Vagina (tissue), 2 donors: ENCODE results near the gene ZNF587B. TPM values are rescaled to one million over a fixed set of nuclear protein-coding genes. Genes with fewer than 3 reads are reported as not detected.
"Not testable (repeated sequence)": the region's sequence is repeated elsewhere in the genome, so short reads cannot be mapped to it uniquely, and the experiment has no call there.

Experiments used
- DNase-seq, 2 donors: peaks; one replicate each; pipeline ENCODE4 v3.0.0-alpha.2; 2017; ENCODE audit errors: extremely low spot score in 2 of 2
- H3K27ac ChIP-seq: fragments of 200-600 bp; sonication (generic); one replicate; pipeline ENCODE4 v1.5.1; 2019
- H3K27me3 ChIP-seq: fragments of 200-600 bp; sonication (generic); one replicate; pipeline ENCODE4 v1.5.1; 2019
- H3K36me3 ChIP-seq, 2 donors: fragments of 200-600 bp; sonication (generic); one replicate each; pipeline ENCODE4 v1.5.1; 2017 to 2019
- H3K4me1 ChIP-seq: fragments of 200-600 bp; sonication (generic); one replicate; pipeline ENCODE4 v1.5.1; 2019
- H3K4me3 ChIP-seq, 2 donors: fragments of 200-600 bp; sonication (generic); 1 replicate in 1 of 2; 2 replicates in 1 of 2; pipeline ENCODE4 v1.5.1; 2016 to 2019
- H3K9me3 ChIP-seq: fragments of 200-600 bp; sonication (generic); one replicate; pipeline ENCODE4 v1.5.1; 2019
- POLR2A ChIP-seq, 2 donors: fragments of 450-650 bp; IDR thresholded peaks; one replicate each; pipeline ENCODE4 v1.6.1; 2017; ENCODE audit warnings: antibody characterized with exemption in 2 of 2, mild to moderate bottlenecking in 2 of 2, moderate library complexity in 2 of 2
- POLR2AphosphoS5 ChIP-seq, 2 donors: sonication (generic); formaldehyde crosslinking; IDR thresholded peaks; one replicate each; pipeline ENCODE4 v1.9.0; 2017; ENCODE audit warnings: antibody characterized with exemption in 2 of 2, mild to moderate bottlenecking in 2 of 2, low read depth in 1 of 2; ENCODE audit not compliant: insufficient read depth in 1 of 2
- intact Hi-C: fragments of 100-400 bp; cut with DNase I; formaldehyde crosslinking; loops from one replicate; pipeline ENCODE4 v1.15.1; 2023
- total RNA-seq: library from RNA; depleted of rRNA; stranded (reverse); fragments of >200 nt; gene quantifications from one replicate; pipeline ENCODE4 v1.2.3, GENCODE V29; 2016
- TF ChIP-seq, protein P1 (sequence below), 3 experiments: fragments of 450-650 bp in 2 of 3; fragments of 200-600 bp in 1 of 3; sonication (generic) in 1 of 3; IDR thresholded peaks; one replicate each; pipeline ENCODE4 v1.5.1; 2017 to 2019; ENCODE audit warnings: antibody characterized with exemption in 3 of 3, mild to moderate bottlenecking in 2 of 3, moderate library complexity in 2 of 3

ZNF587B gene
- total RNA-seq, 1 donor from 2014 or later, result 17.9 TPM

GRCh38 chr19:57888107-57888559 is 58.0 kb downstream of the ZNF587B start:
- intact Hi-C loops, result no loop called here
- Histone ChIP-seq H3K4me1 (peaks cover 15% of the 10 kb centered on the region), H3K4me3 (peak overlapping the region; percentile 48 to 55), H3K36me3 (peaks cover 0 to 16% of the 10 kb centered on the region in 2 donors), H3K9me3 (peaks cover 7% of the 10 kb centered on the region), H3K27me3 (no peaks in the 10 kb centered on the region), H3K27ac (no peak overlapping the region)
- no peak for DNase-seq
- TF ChIP-seq, protein P1, sequence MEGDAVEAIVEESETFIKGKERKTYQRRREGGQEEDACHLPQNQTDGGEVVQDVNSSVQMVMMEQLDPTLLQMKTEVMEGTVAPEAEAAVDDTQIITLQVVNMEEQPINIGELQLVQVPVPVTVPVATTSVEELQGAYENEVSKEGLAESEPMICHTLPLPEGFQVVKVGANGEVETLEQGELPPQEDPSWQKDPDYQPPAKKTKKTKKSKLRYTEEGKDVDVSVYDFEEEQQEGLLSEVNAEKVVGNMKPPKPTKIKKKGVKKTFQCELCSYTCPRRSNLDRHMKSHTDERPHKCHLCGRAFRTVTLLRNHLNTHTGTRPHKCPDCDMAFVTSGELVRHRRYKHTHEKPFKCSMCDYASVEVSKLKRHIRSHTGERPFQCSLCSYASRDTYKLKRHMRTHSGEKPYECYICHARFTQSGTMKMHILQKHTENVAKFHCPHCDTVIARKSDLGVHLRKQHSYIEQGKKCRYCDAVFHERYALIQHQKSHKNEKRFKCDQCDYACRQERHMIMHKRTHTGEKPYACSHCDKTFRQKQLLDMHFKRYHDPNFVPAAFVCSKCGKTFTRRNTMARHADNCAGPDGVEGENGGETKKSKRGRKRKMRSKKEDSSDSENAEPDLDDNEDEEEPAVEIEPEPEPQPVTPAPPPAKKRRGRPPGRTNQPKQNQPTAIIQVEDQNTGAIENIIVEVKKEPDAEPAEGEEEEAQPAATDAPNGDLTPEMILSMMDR (IDR thresholded peaks at IDR 0.05), result no peak
- TF ChIP-seq POLR2A (IDR thresholded peaks at IDR 0.05), result no peak
- TF ChIP-seq POLR2AphosphoS5 (IDR thresholded peaks at IDR 0.05; ENCODE audit: insufficient read depth in 1 of 2, low read depth in 1 of 2), result no peak

DNA sequence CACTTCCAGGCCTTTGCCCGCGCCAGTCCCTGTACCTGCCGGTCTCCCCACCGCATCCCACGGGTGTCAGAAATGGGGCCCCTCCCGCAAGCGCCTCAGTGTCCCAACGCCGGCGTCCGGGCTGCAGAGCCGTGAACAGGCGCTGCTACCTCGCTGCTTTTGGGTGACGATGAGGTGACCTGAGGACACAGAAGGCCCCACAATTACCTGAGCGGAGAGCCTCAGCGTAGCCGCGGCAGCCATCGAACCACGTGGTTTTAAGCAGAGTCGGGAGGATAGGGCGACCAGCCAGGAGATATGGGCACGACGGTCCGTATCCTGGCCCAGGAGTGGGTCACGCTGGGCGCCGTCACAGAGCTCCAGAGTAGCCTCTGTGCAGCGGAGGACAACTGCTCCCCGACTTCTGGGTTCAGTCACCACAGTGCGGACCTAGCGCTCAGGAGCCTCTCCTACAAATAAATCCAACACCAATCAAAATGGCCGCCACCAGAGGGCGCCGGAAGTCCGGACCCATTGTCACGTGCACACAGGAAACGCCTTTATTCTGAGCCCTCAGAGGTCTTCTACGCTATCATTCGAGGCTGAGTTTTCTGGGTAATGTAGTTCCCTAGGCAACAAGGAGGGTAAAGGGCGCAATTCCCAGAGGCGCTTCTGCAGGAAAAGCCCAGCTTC is 58.6 kb downstream of the ZNF587B start, which contains the start of gene ZNF814:
TSS of gene ZNF814 (minus strand) at position 478 of the 672 bp plus-strand sequence. CDS start at position 243, 235 bp downstream.
- no peak for DNase-seq
- Histone ChIP-seq H3K4me1 (peaks cover 15% of the 10 kb centered on the region), H3K36me3 (peaks cover 0 to 16% of the 10 kb centered on the region in 2 donors), H3K27me3 (no peaks in the 10 kb centered on the region), H3K9me3 (peaks cover 7% of the 10 kb centered on the region), H3K4me3 (peak within 1 kb of the TSS; percentile 48 to 55), H3K27ac (no peak within 1 kb of the TSS)
- TF ChIP-seq POLR2A (IDR thresholded peaks at IDR 0.05) (no peak), POLR2AphosphoS5 (IDR thresholded peaks at IDR 0.05; ENCODE audit: insufficient read depth in 1 of 2, low read depth in 1 of 2) (peak; percentile 58 to 77)
- intact Hi-C loops, result no loop called here

DNA sequence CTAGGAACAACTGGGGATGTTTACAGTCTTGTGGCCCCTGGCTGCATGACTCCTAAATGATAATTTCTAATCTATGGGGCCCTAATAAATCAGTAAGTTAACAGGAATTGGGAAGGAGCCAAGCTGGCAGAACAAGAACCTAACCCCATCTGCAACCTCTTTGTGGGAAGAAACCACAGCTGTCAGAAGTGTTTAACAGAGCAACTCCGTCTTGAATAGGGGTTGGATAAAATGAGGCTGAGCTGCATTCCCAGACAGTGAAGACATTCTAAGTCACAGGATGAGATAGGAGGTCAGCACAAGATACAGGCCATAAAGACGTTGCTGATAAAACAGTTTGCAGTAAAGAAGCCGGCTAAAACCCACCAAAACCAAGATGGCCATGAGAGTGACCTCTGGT is 60.6 kb downstream of the ZNF587B start:
- H3K27ac ChIP-seq, intact Hi-C loops, H3K4me3 ChIP-seq, H3K9me3 ChIP-seq, H3K36me3 ChIP-seq, DNase-seq, H3K27me3 ChIP-seq: not testable (repeated sequence)
- H3K4me1 ChIP-seq, result peaks cover 15% of the 10 kb centered on the region

Other genes starting within 250 kb of the ZNF587B start
- 4.4 TPM for gene ZIK1, start 246.2 kb upstream of the ZNF587B start, total RNA-seq
- 0.74 TPM for gene ZNF530, start 230.4 kb upstream of the ZNF587B start, total RNA-seq
- gene ZNF134, start 216.1 kb upstream of the ZNF587B start, total RNA-seq, result 9.1 TPM
- 7.1 TPM for gene ZNF211, start 197.1 kb upstream of the ZNF587B start, total RNA-seq
- gene ZSCAN4, start 161.4 kb upstream of the ZNF587B start, total RNA-seq, result not detected
- 16.9 TPM for gene ZNF551, start 148.3 kb upstream of the ZNF587B start, total RNA-seq
- gene ZNF154, start 121.1 kb upstream of the ZNF587B start, total RNA-seq, result 2.2 TPM
- gene ZNF671, start 102.7 kb upstream of the ZNF587B start, total RNA-seq, result 2.9 TPM
- gene ZNF776, start 83.5 kb upstream of the ZNF587B start, total RNA-seq, result 6.9 TPM
- gene ZNF586, start 60.6 kb upstream of the ZNF587B start, total RNA-seq, result 24.3 TPM
- gene ZNF552, start 15.4 kb upstream of the ZNF587B start, total RNA-seq, result 24.1 TPM
- gene ZNF587, start 19.6 kb downstream of the ZNF587B start, total RNA-seq, result 17.7 TPM
- gene ZNF814, start 58.7 kb downstream of the ZNF587B start, total RNA-seq, result 13.3 TPM
- gene ZNF417, start 86.3 kb downstream of the ZNF587B start, total RNA-seq, result 7.9 TPM
- gene ZNF418, start 105.1 kb downstream of the ZNF587B start, total RNA-seq, result 3.2 TPM
- gene ZNF256, start 117.4 kb downstream of the ZNF587B start, total RNA-seq, result 3.7 TPM
- gene C19orf18, start 144.2 kb downstream of the ZNF587B start, total RNA-seq, result 2.9 TPM
- 10.1 TPM for gene ZNF606, start 172.5 kb downstream of the ZNF587B start, total RNA-seq
- not detected for gene ZSCAN1, start 203.7 kb downstream of the ZNF587B start, total RNA-seq
- gene ZNF135, start 229.0 kb downstream of the ZNF587B start, total RNA-seq, result 5.4 TPM